ENCODE data around the gene HNRNPL.
"Not testable (repeated sequence)": the region's sequence is repeated elsewhere in the genome, so short reads cannot be mapped to it uniquely, and the experiment has no call there.

HNRNPL gene

GRCh38 chr19:38849860-38850435, at the start of gene HNRNPL:
Gene HNRNPL (minus strand): TSS chr19:38849986. CDS start chr19:38849966, 20 bp downstream.
- peak; percentile 98 to 100 (median 99) for DNase-seq

GRCh38 chr19:38898788-38899446, 49.1 kb upstream of the HNRNPL start:
- no peak for DNase-seq

GRCh38 chr19:38894968-38895367, 45.2 kb upstream of the HNRNPL start:
- DNase-seq = no peak

GRCh38 chr19:38893341-38893771, 43.6 kb upstream of the HNRNPL start:
- no peak for DNase-seq

GRCh38 chr19:38892841-38893240, 43.1 kb upstream of the HNRNPL start:
- DNase-seq = no peak

GRCh38 chr19:38891771-38892170, 42.0 kb upstream of the HNRNPL start:
- no peak for DNase-seq

GRCh38 chr19:38890686-38891085, 40.9 kb upstream of the HNRNPL start:
- DNase-seq = no peak

- DNase-seq = no peak
Measured at GRCh38 chr19:38889803-38890202, 40.0 kb upstream of the HNRNPL start.

GRCh38 chr19:38888876-38889275, 39.1 kb upstream of the HNRNPL start:
- DNase-seq = no peak

- DNase-seq = not testable (repeated sequence)
Measured at GRCh38 chr19:38884691-38885090, 34.9 kb upstream of the HNRNPL start.

GRCh38 chr19:38883286-38883685, 33.5 kb upstream of the HNRNPL start:
- no peak for DNase-seq

GRCh38 chr19:38880882-38881609, 31.3 kb upstream of the HNRNPL start:
- no peak for DNase-seq

GRCh38 chr19:38880076-38880881, 30.5 kb upstream of the HNRNPL start:
- DNase-seq = no peak

GRCh38 chr19:38879400-38879751, 29.6 kb upstream of the HNRNPL start:
- DNase-seq = no peak

- DNase-seq = no peak
Measured at GRCh38 chr19:38878575-38879399, 29.0 kb upstream of the HNRNPL start.

GRCh38 chr19:38877781-38878574, 28.2 kb upstream of the HNRNPL start, which contains the start of gene RINL:
Gene RINL (minus strand): TSS chr19:38878275. CDS start chr19:38876742, 1,533 bp downstream.
- DNase-seq = peak; percentile 32 to 65 (median 48)

GRCh38 chr19:38875656-38876395, 26.0 kb upstream of the HNRNPL start:
- no peak for DNase-seq

GRCh38 chr19:38873400-38873799, 23.6 kb upstream of the HNRNPL start:
- DNase-seq = not testable (repeated sequence)

- DNase-seq = no peak
Measured at GRCh38 chr19:38870612-38871011, 20.8 kb upstream of the HNRNPL start.

GRCh38 chr19:38869836-38870607, 20.2 kb upstream of the HNRNPL start:
- peak; percentile 83 to 96 (median 89) for DNase-seq

Measured in activated CD4-positive, CD25-positive, alpha-beta regulatory T cell (primary cell).